HepG2 (cell line): ENCODE results near the gene PLEKHA8. TPM values are rescaled to one million over a fixed set of nuclear protein-coding genes. Genes with fewer than 3 reads are reported as not detected.

Experiments
- ARID2 ChIP-seq: sonication (generic); formaldehyde crosslinking; IDR thresholded peaks from 2 replicates; pipeline ENCODE4 v1.8.1; 2022; ENCODE audit warnings: mild to moderate bottlenecking, missing genetic modification reagents, borderline replicate concordance
- CBX5 ChIP-seq: sonication (generic); formaldehyde crosslinking; IDR thresholded peaks from 2 replicates; pipeline ENCODE4 v1.4.0; 2020; ENCODE audit warnings: missing genetic modification reagents, borderline replicate concordance
- HMG20B ChIP-seq: conservative IDR thresholded peaks from 2 replicates; pipeline ENCODE4 v1.6.1; 2016; ENCODE audit warnings: missing genetic modification reagents, missing compliant biosample characterization
- KLF13 ChIP-seq: sonication (generic); formaldehyde crosslinking; IDR thresholded peaks from 2 replicates; pipeline ENCODE4 v1.4.0; 2020; ENCODE audit warnings: mild to moderate bottlenecking, missing genetic modification reagents
- RAD21 ChIP-seq: fragments of 450-650 bp; formaldehyde crosslinking; IDR thresholded peaks from 2 replicates; pipeline ENCODE4 v1.5.0; 2020; ENCODE audit warnings: mild to moderate bottlenecking
- SRSF9 ChIP-seq: fragments of 200-400 bp; formaldehyde crosslinking; IDR thresholded peaks from 2 replicates; pipeline ENCODE4 v1.6.1; 2018; ENCODE audit warnings: borderline replicate concordance, mild to moderate bottlenecking, low read depth, low read length; ENCODE audit not compliant: insufficient read depth, poor library complexity, severe bottlenecking
- ZBTB3 ChIP-seq: sonication (generic); formaldehyde crosslinking; IDR thresholded peaks from 2 replicates; pipeline ENCODE4 v1.4.0; 2020; ENCODE audit warnings: low read depth, mild to moderate bottlenecking, moderate library complexity, missing genetic modification reagents, borderline replicate concordance
- ZBTB8A ChIP-seq: sonication (generic); formaldehyde crosslinking; IDR thresholded peaks from 2 replicates; pipeline ENCODE4 v1.4.0; 2020; ENCODE audit warnings: mild to moderate bottlenecking, low read depth, missing genetic modification reagents, borderline replicate concordance
- ZFP62 ChIP-seq: sonication (generic); formaldehyde crosslinking; IDR thresholded peaks from 2 replicates; pipeline ENCODE4 v1.4.0; 2020; ENCODE audit warnings: missing genetic modification reagents
- ZNF260 ChIP-seq: sonication (generic); formaldehyde crosslinking; IDR thresholded peaks from 2 replicates; pipeline ENCODE4 v1.4.0; 2020; ENCODE audit warnings: missing genetic modification reagents, low read depth, mild to moderate bottlenecking, borderline replicate concordance
- ZNF44 ChIP-seq: sonication (generic); formaldehyde crosslinking; IDR thresholded peaks from 2 replicates; pipeline ENCODE4 v1.5.1; 2020; ENCODE audit warnings: mild to moderate bottlenecking, missing genetic modification reagents
- ZNF530 ChIP-seq: sonication (generic); formaldehyde crosslinking; IDR thresholded peaks from 2 replicates; pipeline ENCODE4 v1.5.0; 2020; ENCODE audit warnings: low read depth, mild to moderate bottlenecking, missing genetic modification reagents
- ZNF552 ChIP-seq: sonication (generic); formaldehyde crosslinking; IDR thresholded peaks from 2 replicates; pipeline ENCODE4 v1.9.0; 2022; ENCODE audit warnings: missing genetic modification reagents, mild to moderate bottlenecking, borderline replicate concordance
- ZNF577 ChIP-seq: sonication (generic); formaldehyde crosslinking; IDR thresholded peaks from 2 replicates; pipeline ENCODE4 v1.4.0; 2020; ENCODE audit warnings: mild to moderate bottlenecking, low read depth, missing genetic modification reagents, borderline replicate concordance
- ZNF761 ChIP-seq: sonication (generic); formaldehyde crosslinking; conservative IDR thresholded peaks from 2 replicates; pipeline ENCODE4 v1.4.0; 2020; ENCODE audit warnings: mild to moderate bottlenecking, missing genetic modification reagents
- ZSCAN21 ChIP-seq: sonication (generic); formaldehyde crosslinking; IDR thresholded peaks from 2 replicates; pipeline ENCODE4 v1.8.0; 2022; ENCODE audit warnings: mild to moderate bottlenecking, missing genetic modification reagents, moderate library complexity, borderline replicate concordance
- ZSCAN9 ChIP-seq: IDR thresholded peaks from 2 replicates; pipeline ENCODE4 v1.6.1; 2016; ENCODE audit warnings: borderline replicate concordance
- polyA plus RNA-seq, 8 experiments: library from polyadenylated mRNA; depleted of rRNA in 3 of 8; stranded (reverse) in 7 of 8; unstranded in 1 of 8; fragments of >200 nt; fragmentation: Illumina TruSeq in 4 of 8; extraction: Trizol in 4 of 8; gene quantifications; 2 replicates each; pipeline versions ENCODE4 v1.2.1 to v1.2.3, GENCODE V29; 2011 to 2016; ENCODE audit warnings: low read depth in 4 of 8, missing spikeins in 1 of 8, mixed read lengths in 1 of 8; ENCODE audit not compliant: insufficient read depth in 1 of 8
- total RNA-seq, 5 experiments: library from RNA; depleted of rRNA; stranded (reverse); fragments of >200 nt; fragmentation: Illumina TruSeq; extraction: Trizol; gene quantifications; 2 replicates each; pipeline ENCODE4 v1.2.3, GENCODE V29; 2016; ENCODE audit warnings: low read depth in 1 of 5
- TF ChIP-seq, protein P1 (sequence below): sonication (generic); formaldehyde crosslinking; IDR thresholded peaks from 2 replicates; pipeline ENCODE4 v1.4.0; 2020; ENCODE audit warnings: missing genetic modification reagents
- TF ChIP-seq, protein P2 (sequence below): sonication (generic); formaldehyde crosslinking; IDR thresholded peaks from 2 replicates; pipeline ENCODE4 v1.4.0; 2020; ENCODE audit warnings: mild to moderate bottlenecking, missing genetic modification reagents
- TF ChIP-seq, protein P3 (sequence below): sonication (generic); formaldehyde crosslinking; IDR thresholded peaks from 2 replicates; pipeline ENCODE4 v1.5.0; 2020; ENCODE audit warnings: missing genetic modification reagents

PLEKHA8 gene
- total and polyA plus RNA-seq, 2 of the 13 experiments (the other 11 are each of a cell fraction or from before 2014, with no cell fraction given) = 12.5 to 26.4 TPM

DNA sequence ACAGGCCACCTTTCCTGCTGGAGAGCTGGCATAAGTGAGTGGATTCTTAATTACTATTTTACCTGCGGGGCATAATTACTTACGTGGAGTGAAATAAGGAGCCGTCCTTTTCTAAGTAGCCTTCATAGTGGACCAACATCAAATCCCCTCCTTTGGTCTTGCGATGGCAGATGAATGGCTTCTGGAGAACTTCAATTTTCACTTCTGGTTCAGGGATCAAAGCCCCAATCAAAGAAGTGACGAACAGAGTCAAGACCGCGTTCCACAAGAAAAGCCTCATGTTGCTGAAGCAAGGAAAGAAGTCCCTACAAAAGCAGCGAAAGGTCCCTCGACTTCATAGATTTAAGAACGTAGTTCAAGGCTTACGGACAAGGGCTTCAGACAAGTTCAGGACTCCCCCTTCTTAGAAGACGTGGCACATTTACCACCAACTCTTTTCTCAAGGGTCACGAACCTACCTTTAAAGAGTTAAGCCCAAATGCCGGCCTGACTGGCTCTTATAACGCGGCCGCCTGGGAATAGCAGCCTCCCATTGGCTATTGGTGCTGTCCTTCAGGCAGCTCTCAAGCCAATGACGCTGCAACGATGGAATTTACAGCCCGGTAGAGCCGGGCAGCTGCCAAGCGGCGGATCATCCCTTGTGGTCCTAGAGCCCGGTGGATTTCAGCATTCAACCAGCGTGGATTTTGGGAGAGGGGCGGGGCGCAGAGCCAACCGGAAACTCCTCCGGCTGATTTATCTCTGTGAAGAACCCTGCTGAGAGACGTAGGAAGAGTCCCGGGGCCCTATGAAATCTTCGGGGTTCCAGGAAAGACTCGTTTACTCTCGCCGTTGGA is 1.8 kb upstream of the PLEKHA8 start, which contains the start of gene FKBP14 (continued):
- TF ChIP-seq ZBTB8A = no peak
- TF ChIP-seq RAD21 = no peak
- TF ChIP-seq, protein P1, sequence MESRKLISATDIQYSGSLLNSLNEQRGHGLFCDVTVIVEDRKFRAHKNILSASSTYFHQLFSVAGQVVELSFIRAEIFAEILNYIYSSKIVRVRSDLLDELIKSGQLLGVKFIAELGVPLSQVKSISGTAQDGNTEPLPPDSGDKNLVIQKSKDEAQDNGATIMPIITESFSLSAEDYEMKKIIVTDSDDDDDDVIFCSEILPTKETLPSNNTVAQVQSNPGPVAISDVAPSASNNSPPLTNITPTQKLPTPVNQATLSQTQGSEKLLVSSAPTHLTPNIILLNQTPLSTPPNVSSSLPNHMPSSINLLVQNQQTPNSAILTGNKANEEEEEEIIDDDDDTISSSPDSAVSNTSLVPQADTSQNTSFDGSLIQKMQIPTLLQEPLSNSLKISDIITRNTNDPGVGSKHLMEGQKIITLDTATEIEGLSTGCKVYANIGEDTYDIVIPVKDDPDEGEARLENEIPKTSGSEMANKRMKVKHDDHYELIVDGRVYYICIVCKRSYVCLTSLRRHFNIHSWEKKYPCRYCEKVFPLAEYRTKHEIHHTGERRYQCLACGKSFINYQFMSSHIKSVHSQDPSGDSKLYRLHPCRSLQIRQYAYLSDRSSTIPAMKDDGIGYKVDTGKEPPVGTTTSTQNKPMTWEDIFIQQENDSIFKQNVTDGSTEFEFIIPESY = no peak
- no peak for TF ChIP-seq ZFP62 (CRISPR knock-in tag)
- TF ChIP-seq, protein P2, sequence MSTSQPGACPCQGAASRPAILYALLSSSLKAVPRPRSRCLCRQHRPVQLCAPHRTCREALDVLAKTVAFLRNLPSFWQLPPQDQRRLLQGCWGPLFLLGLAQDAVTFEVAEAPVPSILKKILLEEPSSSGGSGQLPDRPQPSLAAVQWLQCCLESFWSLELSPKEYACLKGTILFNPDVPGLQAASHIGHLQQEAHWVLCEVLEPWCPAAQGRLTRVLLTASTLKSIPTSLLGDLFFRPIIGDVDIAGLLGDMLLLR (CRISPR knock-in tag) = no peak
- no peak for TF ChIP-seq ZNF260 (CRISPR knock-in tag)
- TF ChIP-seq, protein P3, sequence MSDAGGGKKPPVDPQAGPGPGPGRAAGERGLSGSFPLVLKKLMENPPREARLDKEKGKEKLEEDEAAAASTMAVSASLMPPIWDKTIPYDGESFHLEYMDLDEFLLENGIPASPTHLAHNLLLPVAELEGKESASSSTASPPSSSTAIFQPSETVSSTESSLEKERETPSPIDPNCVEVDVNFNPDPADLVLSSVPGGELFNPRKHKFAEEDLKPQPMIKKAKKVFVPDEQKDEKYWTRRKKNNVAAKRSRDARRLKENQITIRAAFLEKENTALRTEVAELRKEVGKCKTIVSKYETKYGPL (CRISPR knock-in tag) = 0 out of 2 replicates have a peak, but pooled peaks have one; percentile 11
- no peak for TF ChIP-seq ZNF530 (CRISPR knock-in tag)
- no peak for TF ChIP-seq SRSF9
- TF ChIP-seq ZSCAN21 (CRISPR knock-in tag) = no peak
- TF ChIP-seq ZNF552 (CRISPR knock-in tag) = no peak
- no peak for TF ChIP-seq ZNF761
- TF ChIP-seq ZNF577 = no peak
- TF ChIP-seq ZNF44 (CRISPR knock-in tag) = no peak
- TF ChIP-seq ARID2 (CRISPR knock-in tag) = 0 out of 2 replicates have a peak, but pooled peaks have one; percentile 71
- no peak for TF ChIP-seq ZBTB3 (CRISPR knock-in tag)
- TF ChIP-seq HMG20B (CRISPR knock-in tag) = no peak
- no peak for TF ChIP-seq KLF13 (CRISPR knock-in tag)
- TF ChIP-seq ZSCAN9 (CRISPR knock-in tag) = peak; percentile 37; the same call in 1 of the 2 replicates
- no peak for TF ChIP-seq CBX5 (CRISPR knock-in tag)
